GM12874 (cell line): ENCODE results near the gene PSMB3.

ENCODE experiments used
- TF ChIP-seq, protein P1 (sequence below): IDR thresholded peaks from 2 replicates; pipeline ENCODE4 v1.5.1; 2011; ENCODE audit warnings: low read depth, mild to moderate bottlenecking, control low read depth, low read length, moderate library complexity; ENCODE audit not compliant: insufficient read depth

PSMB3 gene

DNA sequence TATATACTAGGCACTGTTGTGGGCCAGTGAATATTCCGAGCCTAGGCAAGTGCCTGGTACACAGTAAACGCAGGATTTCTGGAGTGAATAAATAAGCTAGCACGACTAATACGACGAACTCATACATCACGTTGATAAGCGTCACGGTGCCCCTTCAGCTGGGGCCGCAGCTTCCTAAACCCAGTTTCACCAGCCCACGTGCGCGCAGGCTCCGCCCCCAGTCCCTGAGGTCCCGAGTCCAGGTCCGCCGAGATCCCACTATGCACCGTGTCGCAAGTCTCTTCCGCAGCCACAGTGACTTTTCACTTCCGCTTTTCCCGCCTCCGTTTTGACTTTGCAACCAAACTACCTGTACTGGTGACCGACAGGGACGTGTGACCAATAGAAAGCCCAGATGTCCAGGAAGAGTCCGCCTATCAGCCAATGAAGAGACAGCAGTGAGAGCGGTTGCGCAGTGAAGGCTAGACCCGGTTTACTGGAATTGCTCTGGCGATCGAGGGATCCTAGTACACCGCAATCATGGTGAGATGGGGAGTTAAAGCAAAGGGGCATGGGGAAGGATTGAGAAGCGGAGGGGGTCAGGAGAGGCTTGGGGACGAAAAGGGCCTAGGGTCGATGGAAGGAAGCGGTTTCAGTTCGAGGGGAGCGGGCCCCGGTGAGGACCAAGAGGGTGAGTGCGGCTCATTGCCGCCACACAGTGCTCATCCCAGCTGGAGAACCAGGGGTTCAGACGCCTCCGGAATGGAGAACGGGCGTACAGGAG is at the start of gene PSMB3:
PSMB3 (plus strand) TSS at position 434 of the 763 bp plus-strand sequence; CDS start at position 520, 86 bp downstream.
- TF ChIP-seq, protein P1, sequence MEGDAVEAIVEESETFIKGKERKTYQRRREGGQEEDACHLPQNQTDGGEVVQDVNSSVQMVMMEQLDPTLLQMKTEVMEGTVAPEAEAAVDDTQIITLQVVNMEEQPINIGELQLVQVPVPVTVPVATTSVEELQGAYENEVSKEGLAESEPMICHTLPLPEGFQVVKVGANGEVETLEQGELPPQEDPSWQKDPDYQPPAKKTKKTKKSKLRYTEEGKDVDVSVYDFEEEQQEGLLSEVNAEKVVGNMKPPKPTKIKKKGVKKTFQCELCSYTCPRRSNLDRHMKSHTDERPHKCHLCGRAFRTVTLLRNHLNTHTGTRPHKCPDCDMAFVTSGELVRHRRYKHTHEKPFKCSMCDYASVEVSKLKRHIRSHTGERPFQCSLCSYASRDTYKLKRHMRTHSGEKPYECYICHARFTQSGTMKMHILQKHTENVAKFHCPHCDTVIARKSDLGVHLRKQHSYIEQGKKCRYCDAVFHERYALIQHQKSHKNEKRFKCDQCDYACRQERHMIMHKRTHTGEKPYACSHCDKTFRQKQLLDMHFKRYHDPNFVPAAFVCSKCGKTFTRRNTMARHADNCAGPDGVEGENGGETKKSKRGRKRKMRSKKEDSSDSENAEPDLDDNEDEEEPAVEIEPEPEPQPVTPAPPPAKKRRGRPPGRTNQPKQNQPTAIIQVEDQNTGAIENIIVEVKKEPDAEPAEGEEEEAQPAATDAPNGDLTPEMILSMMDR: no peak

DNA sequence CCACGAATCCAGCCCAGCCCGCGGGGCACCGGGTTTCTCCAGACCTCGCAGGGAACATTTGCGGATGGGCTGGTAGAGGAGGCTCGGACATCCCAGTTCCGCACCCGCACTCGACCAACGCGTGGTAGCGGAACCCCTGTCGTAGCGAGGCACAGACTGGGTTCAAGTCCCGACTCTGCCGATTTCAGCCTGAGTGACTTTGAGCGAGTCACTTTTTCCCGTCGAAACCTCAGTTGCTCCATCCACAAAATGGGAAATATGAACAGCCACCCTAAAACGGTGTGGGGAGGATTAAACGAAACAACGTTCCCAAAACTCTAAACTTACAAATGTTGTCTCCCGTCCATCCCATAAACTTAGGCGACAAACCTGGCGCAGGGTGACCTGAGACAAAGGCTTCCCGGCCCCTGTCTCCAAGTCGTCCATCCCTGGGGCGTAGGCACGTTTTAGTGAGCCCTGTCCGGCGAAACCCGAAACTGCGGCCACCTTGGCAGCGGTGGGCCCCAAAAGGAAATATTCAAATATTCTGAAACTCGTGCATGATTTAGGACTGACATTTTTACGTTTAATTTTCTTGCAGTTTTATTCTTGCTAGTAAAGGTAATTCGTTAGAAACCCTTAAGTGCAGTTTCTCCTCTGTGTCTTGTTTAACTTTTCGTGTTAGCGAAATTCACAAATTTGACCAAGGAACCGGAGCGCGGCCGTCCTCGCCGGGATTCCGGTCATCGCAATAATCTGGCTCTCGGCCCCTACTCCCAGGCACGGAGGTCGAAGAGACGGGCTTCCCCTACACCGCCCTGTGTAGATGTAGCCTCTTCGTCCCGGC is 49.4 kb upstream of the PSMB3 start:
- TF ChIP-seq, protein P1: no peak

DNA sequence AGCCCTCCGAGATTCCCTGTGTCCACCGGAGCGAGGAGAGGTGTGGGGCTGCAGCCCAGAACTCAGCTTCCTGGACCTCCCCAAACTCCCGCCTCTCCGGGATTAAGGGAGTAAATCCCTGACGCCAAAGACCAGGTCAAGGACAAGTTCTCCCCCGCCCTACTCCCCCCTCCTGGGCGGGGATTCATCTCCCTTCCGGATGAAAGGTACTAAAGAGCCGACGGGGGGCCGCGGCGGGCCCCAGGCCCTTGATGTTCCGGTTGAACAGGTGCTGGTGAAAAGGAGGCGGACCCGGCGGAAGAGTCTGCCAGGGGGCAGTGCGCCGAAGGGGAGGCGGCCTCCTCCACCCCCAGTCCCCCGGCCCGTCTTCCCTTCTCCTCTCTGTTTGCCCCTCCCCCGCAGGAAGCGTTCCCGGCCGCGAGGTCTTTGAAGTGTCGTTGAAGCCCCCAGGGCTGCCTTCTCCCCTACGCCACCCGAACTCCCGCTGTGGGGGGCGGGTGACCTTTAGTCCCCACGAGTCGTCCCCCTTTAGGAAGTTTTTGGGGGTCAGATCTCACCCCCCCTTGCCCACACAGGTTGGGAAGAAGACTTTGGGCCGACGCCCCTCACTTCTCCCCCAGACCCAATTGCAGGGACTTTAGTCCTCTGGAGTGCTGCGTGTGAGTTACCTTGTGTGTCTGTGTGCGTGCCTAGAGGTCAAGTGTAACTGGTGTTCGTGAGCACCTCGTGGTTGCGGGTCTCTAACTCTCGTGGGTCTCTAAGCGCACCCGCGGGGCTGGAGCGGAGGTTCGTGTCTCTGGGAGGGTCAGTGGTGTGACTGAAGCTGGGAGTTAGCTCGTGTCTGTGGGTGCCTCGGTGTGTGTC is 48.6 kb upstream of the PSMB3 start:
- TF ChIP-seq, protein P1: 0 out of 2 replicates have a peak, but pooled peaks have one; percentile 14

- TF ChIP-seq, protein P1: no peak
These were observed 47.7 kb upstream of the PSMB3 start, which contains the start of gene MLLT6 for GRCh38 chr17:38704606-38705522. TSS of gene MLLT6 (plus strand) at chr17:38705273. CDS start at chr17:38705633, 360 bp downstream.

DNA sequence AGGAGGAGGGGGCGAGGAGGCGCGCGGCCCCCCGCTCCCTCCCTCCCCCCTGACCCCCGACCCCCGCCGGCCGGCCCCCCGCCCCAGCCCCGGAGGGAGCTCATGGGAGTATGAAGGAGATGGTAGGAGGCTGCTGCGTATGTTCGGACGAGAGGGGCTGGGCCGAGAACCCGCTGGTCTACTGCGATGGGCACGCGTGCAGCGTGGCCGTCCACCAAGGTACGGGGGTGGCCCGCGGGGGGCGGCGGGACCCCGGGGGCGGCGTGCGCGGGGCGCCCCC is 47.1 kb upstream of the PSMB3 start:
- TF ChIP-seq, protein P1: no peak

DNA sequence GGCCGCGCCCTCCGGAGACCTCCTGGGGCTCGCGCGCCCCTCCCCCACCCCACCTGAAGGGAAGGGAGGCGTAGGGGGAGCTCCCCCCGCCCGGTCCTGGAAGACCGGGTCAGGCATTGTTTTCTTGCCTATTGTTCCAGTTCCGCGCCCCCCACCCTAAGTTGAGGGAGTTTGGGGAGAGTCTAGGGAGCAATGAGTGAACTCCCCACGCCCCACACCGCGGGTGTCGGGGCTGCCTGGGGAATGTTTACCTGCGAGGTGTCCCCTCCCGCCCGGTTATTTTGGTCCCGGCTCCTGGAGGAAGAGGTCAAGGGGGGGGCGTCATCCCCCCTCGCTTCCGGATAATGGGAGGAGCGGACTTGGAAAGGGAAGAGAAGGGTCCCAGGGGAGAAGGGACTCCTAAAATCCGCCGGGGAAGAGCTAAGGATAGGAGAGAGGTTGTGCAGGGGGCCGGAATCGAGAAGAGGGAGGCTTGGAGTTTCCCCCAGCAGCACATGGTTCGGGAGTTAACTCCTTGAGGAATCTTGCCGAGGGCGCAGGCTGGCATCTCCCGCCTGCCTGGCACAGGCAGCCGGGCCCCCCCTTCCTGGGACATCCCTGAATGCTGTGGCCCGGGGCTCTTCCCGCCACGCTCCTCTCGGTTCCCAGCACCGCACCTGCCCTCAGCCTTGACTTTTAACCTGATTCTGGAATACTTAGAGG is 46.6 kb upstream of the PSMB3 start:
- TF ChIP-seq, protein P1: no peak
